Measurements from ENCODE around the gene IL10RA.
"Not testable (repeated sequence)": the region's sequence is repeated elsewhere in the genome, so short reads cannot be mapped to it uniquely, and the experiment has no call there.

Gene IL10RA

DNA sequence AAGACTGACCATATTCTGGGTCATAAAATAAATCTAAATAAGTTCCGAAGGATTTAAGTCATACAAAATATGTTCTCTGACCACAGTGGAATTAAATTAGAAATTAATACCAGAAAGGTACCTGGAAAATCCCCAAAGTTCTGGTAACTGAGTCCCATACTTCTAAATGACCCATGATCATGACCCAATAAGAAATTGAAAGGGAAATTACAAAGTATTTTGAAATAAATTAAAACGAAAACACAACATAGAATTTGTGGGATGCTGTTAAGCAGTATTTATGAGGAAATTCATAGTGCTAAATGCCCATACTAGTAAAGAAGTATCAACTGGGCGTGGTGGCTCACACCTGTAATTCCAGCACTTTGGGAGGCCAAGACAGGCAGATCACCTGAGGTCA is 23.4 kb upstream of the IL10RA start:
- Histone ChIP-seq H3K4me3 (ENCODE audit: extremely low read depth, insufficient read depth, low read length, poor library complexity, severe bottlenecking) (no peak overlapping the region), H3K9me3 (ENCODE audit: control insufficient read depth, low read length) (no peaks in the 10 kb centered on the region), H3K27ac (ENCODE audit: low read depth, low read length, severe bottlenecking) (no peak overlapping the region), H3K36me3 (ENCODE audit: control insufficient read depth, insufficient read depth, low read length) (no peaks in the 10 kb centered on the region), H3K4me1 (ENCODE audit: control insufficient read depth, insufficient read depth, low read length, poor library complexity, severe bottlenecking) (no peaks in the 10 kb centered on the region)
- 75 to 90% methylated on average over 1 of the region's 3 CpGs for WGBS, 2 experiments (ENCODE audit: insufficient coverage in 2 of 2)

GRCh38 chr11:117966908-117967307 is 19.3 kb upstream of the IL10RA start:
- 82 to 85% methylated on average over 5 to 8 of the region's 8 CpGs for WGBS, 2 experiments (ENCODE audit: insufficient coverage in 2 of 2)
- no peak overlapping the region for H3K4me3 ChIP-seq (ENCODE audit: extremely low read depth, insufficient read depth, low read length, poor library complexity, severe bottlenecking)
- no peak overlapping the region for H3K27ac ChIP-seq (ENCODE audit: low read depth, low read length, severe bottlenecking)
- no peaks in the 10 kb centered on the region for H3K36me3 ChIP-seq (ENCODE audit: control insufficient read depth, insufficient read depth, low read length)
- no peaks in the 10 kb centered on the region for H3K9me3 ChIP-seq (ENCODE audit: control insufficient read depth, low read length)
- no peaks in the 10 kb centered on the region for H3K4me1 ChIP-seq (ENCODE audit: control insufficient read depth, insufficient read depth, low read length, poor library complexity, severe bottlenecking)

GRCh38 chr11:117969160-117969991 is 16.8 kb upstream of the IL10RA start:
- H3K36me3 ChIP-seq (ENCODE audit: control insufficient read depth, insufficient read depth, low read length), result no peaks in the 10 kb centered on the region
- no peaks in the 10 kb centered on the region for H3K9me3 ChIP-seq (ENCODE audit: control insufficient read depth, low read length)
- WGBS, 2 experiments (ENCODE audit: insufficient coverage in 2 of 2), result 94 to 96% methylated on average over 3 to 5 of the region's 5 CpGs
- no peak overlapping the region for H3K27ac ChIP-seq (ENCODE audit: low read depth, low read length, severe bottlenecking)
- H3K4me1 ChIP-seq (ENCODE audit: control insufficient read depth, insufficient read depth, low read length, poor library complexity, severe bottlenecking), result no peaks in the 10 kb centered on the region
- H3K4me3 ChIP-seq (ENCODE audit: extremely low read depth, insufficient read depth, low read length, poor library complexity, severe bottlenecking), result no peak overlapping the region

GRCh38 chr11:117970400-117971024 is 15.7 kb upstream of the IL10RA start:
- no peaks in the 10 kb centered on the region for H3K4me1 ChIP-seq (ENCODE audit: control insufficient read depth, insufficient read depth, low read length, poor library complexity, severe bottlenecking)
- no peak overlapping the region for H3K4me3 ChIP-seq (ENCODE audit: extremely low read depth, insufficient read depth, low read length, poor library complexity, severe bottlenecking)
- H3K27ac ChIP-seq (ENCODE audit: low read depth, low read length, severe bottlenecking), result no peak overlapping the region
- H3K9me3 ChIP-seq (ENCODE audit: control insufficient read depth, low read length), result no peaks in the 10 kb centered on the region
- 82 to 100% methylated on average over 2 of the region's 4 CpGs for WGBS, 2 experiments (ENCODE audit: insufficient coverage in 2 of 2)
- H3K36me3 ChIP-seq (ENCODE audit: control insufficient read depth, insufficient read depth, low read length), result no peaks in the 10 kb centered on the region

DNA sequence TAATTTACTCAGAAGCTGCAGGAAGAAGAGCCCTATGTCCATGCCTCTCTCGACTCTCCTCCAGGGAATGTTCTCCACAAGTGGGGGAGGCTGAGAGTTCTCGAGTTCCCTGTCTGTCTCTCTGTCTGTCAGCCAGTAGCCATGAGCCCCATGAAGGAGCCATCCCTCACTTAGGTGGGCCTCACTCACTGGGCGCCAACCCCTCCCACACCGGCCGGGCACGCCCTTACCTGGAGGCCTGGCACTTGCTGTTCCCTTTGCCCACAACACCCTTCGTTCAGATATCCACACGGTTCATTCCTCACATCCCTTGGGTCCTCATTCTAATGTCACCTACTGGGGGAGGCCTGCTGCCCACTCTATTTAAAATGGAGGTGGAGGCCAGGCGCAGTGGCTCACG is 14.2 kb upstream of the IL10RA start:
- 95 to 100% methylated on average over 2 to 7 of the region's 10 CpGs for WGBS, 2 experiments (ENCODE audit: insufficient coverage in 2 of 2)
- Histone ChIP-seq H3K4me3 (ENCODE audit: extremely low read depth, insufficient read depth, low read length, poor library complexity, severe bottlenecking) (no peak overlapping the region), H3K36me3 (ENCODE audit: control insufficient read depth, insufficient read depth, low read length) (no peaks in the 10 kb centered on the region), H3K27ac (ENCODE audit: low read depth, low read length, severe bottlenecking) (no peak overlapping the region), H3K4me1 (ENCODE audit: control insufficient read depth, insufficient read depth, low read length, poor library complexity, severe bottlenecking) (no peaks in the 10 kb centered on the region), H3K9me3 (ENCODE audit: control insufficient read depth, low read length) (no peaks in the 10 kb centered on the region)

DNA sequence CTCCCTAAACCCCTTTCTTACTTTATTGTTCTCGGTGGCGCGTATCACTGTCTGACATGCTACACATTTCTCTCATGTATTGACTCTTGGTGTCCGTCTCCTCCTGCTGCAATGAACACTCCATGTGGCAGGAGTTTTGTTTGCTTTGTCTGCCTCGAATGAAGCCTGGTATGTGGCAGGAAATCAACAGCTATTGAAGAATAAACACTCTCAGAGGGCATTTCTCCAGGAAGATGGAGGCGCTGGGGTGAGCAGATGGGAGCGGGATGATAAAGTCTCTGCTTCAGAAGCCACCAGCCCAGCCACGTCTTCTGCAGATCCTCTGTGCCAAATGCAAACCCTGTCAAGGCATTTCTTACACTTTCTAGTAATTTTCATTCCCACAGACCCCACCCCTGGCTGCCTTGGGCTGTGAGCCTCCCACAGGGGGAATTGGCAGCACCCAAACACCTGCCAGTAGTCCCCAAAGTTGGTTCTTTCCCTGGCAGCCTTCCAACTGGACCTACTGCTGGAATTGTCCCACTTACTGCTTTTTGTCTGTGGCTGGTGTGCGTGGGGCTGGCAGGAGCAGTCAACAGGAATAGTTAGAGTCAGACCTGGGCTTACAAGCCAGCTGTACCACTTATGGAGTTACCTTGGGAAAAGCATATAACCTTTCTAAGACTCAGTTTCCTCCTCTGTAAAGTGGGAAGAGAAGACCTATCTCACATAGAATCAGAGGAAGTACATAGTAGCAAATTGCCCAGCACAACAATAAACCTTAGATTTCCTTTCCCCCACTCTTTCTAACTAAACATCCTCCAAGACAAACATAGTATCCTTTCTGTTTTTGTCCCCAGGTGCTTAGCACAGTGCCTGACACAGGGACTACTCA is 13.3 kb upstream of the IL10RA start:
- 83 to 86% methylated on average over 3 to 9 of the region's 9 CpGs for WGBS, 2 experiments (ENCODE audit: insufficient coverage in 2 of 2)
- Histone ChIP-seq H3K4me3 (ENCODE audit: extremely low read depth, insufficient read depth, low read length, poor library complexity, severe bottlenecking) (no peak overlapping the region), H3K4me1 (ENCODE audit: control insufficient read depth, insufficient read depth, low read length, poor library complexity, severe bottlenecking) (no peaks in the 10 kb centered on the region), H3K9me3 (ENCODE audit: control insufficient read depth, low read length) (no peaks in the 10 kb centered on the region), H3K27ac (ENCODE audit: low read depth, low read length, severe bottlenecking) (no peak overlapping the region), H3K36me3 (ENCODE audit: control insufficient read depth, insufficient read depth, low read length) (no peaks in the 10 kb centered on the region)

- H3K36me3 ChIP-seq (ENCODE audit: control insufficient read depth, insufficient read depth, low read length), result no peaks in the 10 kb centered on the region
- WGBS, 2 experiments (ENCODE audit: insufficient coverage in 2 of 2), result 88 to 100% methylated on average over 4 of the region's 4 CpGs
- H3K9me3 ChIP-seq (ENCODE audit: control insufficient read depth, low read length), result no peaks in the 10 kb centered on the region
- no peaks in the 10 kb centered on the region for H3K4me1 ChIP-seq (ENCODE audit: control insufficient read depth, insufficient read depth, low read length, poor library complexity, severe bottlenecking)
- no peak overlapping the region for H3K27ac ChIP-seq (ENCODE audit: low read depth, low read length, severe bottlenecking)
- no peak overlapping the region for H3K4me3 ChIP-seq (ENCODE audit: extremely low read depth, insufficient read depth, low read length, poor library complexity, severe bottlenecking)
These were observed 12.7 kb upstream of the IL10RA start for GRCh38 chr11:117973503-117973860.

DNA sequence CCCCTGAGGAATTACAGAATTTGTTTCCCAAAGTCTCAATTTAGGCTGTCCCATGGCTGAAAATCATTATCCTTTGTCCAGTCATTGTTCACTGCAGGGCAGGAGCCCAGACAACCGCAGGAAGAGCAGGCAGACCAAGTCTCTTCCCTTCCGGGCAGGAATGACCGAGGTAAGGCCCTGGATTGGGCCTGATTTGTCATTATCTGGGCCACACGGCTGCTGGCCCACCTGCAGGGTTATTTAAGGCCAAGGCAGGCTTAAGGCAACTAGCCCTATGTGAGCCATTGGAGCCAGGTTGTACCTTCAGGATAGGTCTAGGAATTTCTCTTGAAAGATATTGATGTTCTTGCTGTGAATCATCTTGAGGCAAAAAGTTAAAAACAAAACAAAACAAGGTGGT is 9.7 kb upstream of the IL10RA start:
- no peaks in the 10 kb centered on the region for H3K4me1 ChIP-seq (ENCODE audit: control insufficient read depth, insufficient read depth, low read length, poor library complexity, severe bottlenecking)
- no peaks in the 10 kb centered on the region for H3K9me3 ChIP-seq (ENCODE audit: control insufficient read depth, low read length)
- no peaks in the 10 kb centered on the region for H3K36me3 ChIP-seq (ENCODE audit: control insufficient read depth, insufficient read depth, low read length)
- H3K27ac ChIP-seq (ENCODE audit: low read depth, low read length, severe bottlenecking), result no peak overlapping the region
- H3K4me3 ChIP-seq (ENCODE audit: extremely low read depth, insufficient read depth, low read length, poor library complexity, severe bottlenecking), result no peak overlapping the region
- WGBS, 2 experiments (ENCODE audit: insufficient coverage in 2 of 2), result 87 to 96% methylated on average over 4 of the region's 4 CpGs

DNA sequence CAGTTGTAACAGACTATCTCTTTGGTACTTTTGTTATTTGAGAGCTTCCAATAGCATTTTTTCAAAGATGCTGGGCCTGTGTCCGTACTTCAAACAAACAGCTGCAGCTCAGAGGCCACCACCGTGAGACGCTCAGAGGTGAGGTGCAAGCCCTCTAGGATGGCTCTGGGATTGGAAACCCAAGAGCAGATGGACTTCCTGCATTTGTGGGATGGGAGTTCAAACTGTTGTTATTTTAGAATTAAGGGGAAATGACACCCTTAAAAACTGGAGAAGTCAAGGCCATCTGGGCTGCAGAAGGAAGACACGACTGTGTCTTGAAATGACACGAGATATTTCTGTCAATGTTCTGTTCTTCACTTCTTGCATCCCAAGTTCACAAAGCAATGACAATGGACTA is 9.2 kb upstream of the IL10RA start:
- no peaks in the 10 kb centered on the region for H3K9me3 ChIP-seq (ENCODE audit: control insufficient read depth, low read length)
- no peaks in the 10 kb centered on the region for H3K36me3 ChIP-seq (ENCODE audit: control insufficient read depth, insufficient read depth, low read length)
- H3K27ac ChIP-seq (ENCODE audit: low read depth, low read length, severe bottlenecking), result no peak overlapping the region
- H3K4me3 ChIP-seq (ENCODE audit: extremely low read depth, insufficient read depth, low read length, poor library complexity, severe bottlenecking), result no peak overlapping the region
- WGBS, 2 experiments (ENCODE audit: insufficient coverage in 2 of 2), result 94 to 96% methylated on average over 4 to 5 of the region's 5 CpGs
- no peaks in the 10 kb centered on the region for H3K4me1 ChIP-seq (ENCODE audit: control insufficient read depth, insufficient read depth, low read length, poor library complexity, severe bottlenecking)

GRCh38 chr11:117977612-117978264 is 8.5 kb upstream of the IL10RA start:
- not testable (repeated sequence) for H3K36me3 ChIP-seq (ENCODE audit: control insufficient read depth, insufficient read depth, low read length)
- 93 to 95% methylated on average over 12 to 20 of the region's 23 CpGs for WGBS, 2 experiments (ENCODE audit: insufficient coverage in 2 of 2)

More at GRCh38 chr11:117977612-117978264, 8.5 kb upstream of the IL10RA start:
- not testable (repeated sequence) for H3K4me3 ChIP-seq (ENCODE audit: extremely low read depth, insufficient read depth, low read length, poor library complexity, severe bottlenecking); H3K27ac ChIP-seq (ENCODE audit: low read depth, low read length, severe bottlenecking); H3K9me3 ChIP-seq (ENCODE audit: control insufficient read depth, low read length); H3K4me1 ChIP-seq (ENCODE audit: control insufficient read depth, insufficient read depth, low read length, poor library complexity, severe bottlenecking)

Data from mesodermal cell (in vitro differentiated cells).